Amniotic epithelial cell (primary cell): Measurements from ENCODE around the gene SASH3.
A peak's percentile ranks its signal among the peaks of the same experiment; 100 is the strongest.

Experiments
- DNase-seq: peaks from one replicate; pipeline ENCODE4 v3.0.0-alpha.2; 2010; ENCODE audit warnings: low read depth

The SASH3 gene

DNA sequence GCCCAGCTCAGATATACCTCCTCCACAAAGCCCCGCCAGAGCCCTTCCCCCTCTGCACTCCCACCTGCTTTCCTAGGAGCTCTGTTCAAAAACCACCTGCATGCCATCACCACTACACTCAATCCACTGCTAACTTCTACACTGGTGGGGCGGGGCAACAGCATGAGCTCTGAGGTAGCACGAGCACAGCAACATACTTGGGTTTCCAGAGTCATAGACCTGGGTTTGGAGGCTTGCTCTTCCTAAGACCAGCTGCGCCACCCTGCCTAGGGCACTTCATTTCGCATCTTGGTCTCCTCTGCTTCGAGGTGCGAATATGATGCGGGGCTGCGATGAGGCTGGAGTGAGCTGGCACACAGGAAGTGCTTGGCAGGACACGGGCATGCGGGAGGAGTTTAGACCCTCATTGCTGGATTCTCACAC lies 3.6 kb downstream of the SASH3 start:
- no peak for DNase-seq

DNA sequence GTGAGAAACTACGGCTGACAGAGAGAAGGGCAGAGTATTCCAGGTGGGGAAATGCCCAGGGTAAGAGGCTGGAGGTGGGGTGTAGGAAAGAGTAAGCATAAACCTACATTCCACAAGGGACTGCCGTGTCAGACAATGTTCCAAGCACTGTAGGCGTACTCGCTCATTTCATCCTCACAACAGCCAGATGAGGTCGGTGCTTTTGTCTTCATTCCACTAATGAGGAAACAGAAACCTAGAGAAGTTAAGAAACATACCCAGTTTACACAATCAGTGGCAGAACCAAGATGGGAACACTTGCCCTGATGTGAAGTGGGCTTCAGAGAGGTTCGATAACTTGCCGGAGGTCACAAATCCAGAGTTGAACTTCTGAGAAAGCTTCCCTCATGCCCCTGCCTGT lies 4.6 kb downstream of the SASH3 start:
- no peak for DNase-seq

- no peak for DNase-seq
These were observed 5.6 kb downstream of the SASH3 start for GRCh38 chrX:129785160-129785947.

DNA sequence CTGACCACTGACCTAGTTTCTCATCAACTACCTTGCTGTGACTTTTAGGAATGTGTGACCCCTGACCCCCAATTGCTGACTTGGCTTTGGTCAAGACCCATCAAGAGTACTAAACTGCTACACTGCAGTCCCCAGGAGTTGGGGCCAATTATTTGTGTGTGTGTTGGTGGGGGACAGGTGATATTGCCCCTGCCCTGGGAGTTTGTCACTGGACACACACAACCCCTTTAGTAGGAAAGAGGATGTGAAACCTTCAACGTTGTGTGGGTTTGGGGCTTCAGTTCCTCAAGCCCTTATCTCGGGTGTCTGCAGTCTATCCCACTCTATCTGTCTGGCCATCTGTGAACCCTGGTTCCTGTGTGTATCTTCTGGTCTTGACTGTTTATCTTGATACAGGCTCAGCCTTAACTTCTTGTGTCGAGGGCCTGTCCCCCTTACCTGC lies 6.5 kb downstream of the SASH3 start:
- DNase-seq = no peak

DNA sequence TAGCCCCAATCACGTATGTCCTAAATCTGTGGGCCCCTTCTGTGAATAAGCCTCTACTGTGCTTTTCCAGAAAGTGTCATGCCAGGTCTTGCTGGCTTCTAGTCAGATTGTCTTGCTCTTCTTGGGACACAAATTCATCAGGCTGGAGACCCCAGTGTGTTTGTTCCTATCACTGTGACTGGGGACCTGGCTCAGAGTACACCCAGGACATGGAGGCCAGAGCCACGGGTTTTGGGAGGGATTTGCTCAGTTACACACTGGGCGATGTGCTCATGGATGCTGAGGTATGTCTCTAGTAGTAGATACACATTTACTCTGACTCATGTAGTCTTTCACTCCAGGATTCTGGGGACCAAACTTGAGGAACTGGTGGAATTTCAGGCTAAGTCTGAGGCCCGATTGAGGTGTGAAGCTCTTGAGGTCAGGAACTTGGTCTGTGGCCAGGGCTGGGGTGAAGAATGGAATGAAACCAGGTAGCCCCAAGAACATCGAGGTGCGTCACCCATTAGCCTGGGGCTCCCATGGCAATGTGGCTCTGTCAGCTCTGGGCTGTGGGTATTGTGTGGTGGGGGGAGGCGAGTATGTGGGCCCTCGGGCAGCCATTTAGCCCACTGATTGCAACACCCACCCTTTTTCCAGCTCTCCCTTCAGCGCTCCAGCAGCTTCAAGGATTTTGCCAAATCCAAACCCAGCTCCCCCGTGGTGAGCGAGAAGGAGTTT lies 7.7 kb downstream of the SASH3 start:
- DNase-seq = no peak

DNA sequence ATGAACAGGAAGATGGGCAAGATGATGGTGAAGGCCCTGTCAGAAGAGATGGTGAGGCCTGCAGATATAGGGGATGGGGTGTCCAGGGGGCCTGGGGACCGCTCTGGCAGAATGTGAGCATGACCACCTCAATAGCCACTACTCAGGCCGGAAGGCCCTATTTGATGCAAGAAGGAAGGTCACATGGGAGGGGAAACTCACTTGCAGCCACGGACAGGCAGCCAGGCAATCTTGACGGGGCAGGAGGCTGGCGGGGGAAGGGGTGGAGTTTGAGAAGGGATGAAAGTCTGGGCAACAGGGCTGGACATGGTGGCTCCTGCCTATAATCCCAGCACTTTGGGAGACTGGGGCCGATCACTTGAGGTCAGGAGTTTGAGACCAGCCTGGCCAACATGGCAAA lies 8.8 kb downstream of the SASH3 start:
- DNase-seq = no peak

DNA sequence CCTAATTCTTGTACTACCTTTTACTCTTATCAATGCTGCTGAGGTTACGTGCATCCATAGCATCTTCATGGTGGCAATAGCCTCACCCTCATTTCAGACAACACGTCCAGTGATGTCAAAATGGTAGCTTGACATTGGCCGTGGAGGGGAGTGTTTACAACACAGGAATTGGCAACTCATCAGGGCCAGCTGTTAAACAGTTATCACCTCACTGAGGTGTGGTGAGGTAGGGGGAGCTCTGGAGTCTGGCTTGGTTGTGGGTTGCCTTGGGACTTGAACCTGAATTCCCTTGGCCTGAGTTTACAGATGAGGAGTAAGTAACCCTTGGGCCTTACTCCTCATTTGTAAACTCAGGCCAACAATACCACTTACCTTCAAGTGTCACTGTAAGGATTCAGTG lies 10.4 kb downstream of the SASH3 start:
- no peak for DNase-seq

DNA sequence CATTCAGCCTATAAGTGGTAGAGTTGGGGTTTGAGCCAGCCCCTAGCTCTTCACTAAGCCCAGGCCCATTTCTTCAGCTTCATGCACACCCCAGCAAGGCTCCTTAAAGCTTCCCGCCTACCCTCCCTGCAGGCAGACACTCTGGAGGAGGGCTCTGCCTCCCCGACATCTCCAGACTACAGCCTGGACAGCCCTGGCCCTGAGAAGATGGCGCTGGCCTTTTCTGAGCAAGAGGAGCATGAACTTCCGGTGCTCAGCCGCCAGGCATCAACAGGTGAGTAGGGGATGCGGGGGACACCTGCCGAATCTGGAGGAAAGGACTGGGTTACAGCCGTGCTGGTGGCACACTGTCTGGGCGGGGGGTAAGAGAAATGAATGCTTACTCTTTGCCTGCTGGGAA lies 11.1 kb downstream of the SASH3 start:
- DNase-seq = no peak

- no peak for DNase-seq
These were observed 11.6 kb downstream of the SASH3 start for GRCh38 chrX:129791336-129791735.

- no peak for DNase-seq
These were observed 12.3 kb downstream of the SASH3 start for GRCh38 chrX:129791961-129792570.

- DNase-seq = no peak
These were observed 13.0 kb downstream of the SASH3 start for GRCh38 chrX:129792586-129793291.

DNA sequence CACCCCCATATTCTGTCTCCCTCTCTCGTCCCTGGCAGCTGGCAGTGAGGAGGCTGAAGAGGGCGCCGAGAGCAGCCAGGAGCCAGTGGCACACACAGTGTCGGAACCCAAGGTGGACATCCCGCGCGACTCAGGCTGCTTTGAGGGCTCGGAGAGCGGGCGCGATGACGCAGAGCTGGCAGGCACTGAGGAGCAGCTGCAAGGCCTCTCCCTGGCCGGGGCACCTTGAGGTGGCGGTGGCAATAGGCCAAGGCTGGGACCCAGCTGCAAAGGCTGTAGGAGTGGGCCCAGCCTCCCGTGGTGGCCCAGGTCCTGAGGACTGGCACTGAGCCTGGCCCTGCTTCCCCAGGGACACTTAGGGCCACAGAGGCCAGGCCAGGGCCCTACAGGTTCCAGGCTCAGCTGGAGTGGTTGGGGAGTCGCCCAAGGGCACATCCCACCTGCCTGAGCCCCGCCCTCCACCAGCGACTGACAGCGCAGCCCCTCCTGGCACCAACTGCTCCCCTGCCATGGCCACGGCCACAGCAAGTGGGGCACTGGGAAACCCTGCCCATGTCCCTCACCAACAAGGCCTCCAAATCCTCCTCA lies 13.9 kb downstream of the SASH3 start:
- no peak for DNase-seq

- no peak for DNase-seq
These were observed 15.8 kb downstream of the SASH3 start for GRCh38 chrX:129795584-129795983.

DNA sequence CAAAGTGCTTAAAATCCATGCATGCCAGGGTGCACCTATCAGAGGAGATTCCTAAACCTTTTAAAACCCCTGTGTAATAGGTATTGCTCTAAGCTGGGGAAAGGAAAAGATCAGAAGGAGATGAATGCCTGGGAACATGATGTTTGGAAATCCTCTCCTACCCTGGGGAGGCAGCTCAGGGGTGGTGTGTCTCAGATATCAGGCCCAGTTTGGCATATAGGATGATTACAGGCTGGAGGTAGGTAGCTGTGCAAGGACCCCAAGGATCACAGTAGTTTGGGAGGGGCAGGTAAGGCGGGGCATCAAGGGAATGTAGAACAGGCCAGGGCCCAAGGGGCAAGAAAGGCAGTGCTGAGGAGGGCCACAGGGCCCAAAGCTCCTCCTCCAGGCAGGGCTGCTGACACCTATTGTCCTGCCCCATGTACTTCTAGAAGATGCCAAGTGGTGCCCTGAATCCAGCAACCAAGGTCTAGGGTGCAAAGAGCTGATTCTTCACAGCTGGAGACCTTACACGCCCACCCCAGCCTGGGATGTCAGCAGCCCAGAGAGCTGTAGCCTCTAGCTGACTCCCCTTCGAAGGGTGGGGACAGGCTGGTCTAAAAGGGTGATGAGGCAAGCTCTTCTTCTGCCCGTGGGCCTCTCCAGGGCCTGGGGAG lies 17.6 kb downstream of the SASH3 start:
- no peak for DNase-seq

DNA sequence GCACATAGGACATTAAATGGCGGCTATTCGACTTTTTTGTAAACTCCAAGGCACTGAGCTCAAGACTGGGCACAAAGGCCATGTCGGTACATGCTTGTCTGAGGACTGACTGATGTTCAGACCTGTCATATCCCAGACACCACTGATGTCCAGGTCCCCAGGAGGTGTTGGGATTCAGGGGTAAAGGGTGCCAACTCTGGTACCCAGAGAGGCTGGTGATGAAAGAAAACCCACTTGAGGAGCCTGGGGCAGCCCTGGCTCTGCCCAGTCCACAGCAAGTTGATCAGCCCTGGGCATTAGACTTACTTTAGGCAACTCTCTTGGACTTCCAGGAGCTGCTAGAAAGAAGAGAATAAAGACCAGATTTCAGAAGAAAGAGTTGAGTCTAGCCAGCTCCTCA lies 18.7 kb downstream of the SASH3 start:
- no peak for DNase-seq

DNA sequence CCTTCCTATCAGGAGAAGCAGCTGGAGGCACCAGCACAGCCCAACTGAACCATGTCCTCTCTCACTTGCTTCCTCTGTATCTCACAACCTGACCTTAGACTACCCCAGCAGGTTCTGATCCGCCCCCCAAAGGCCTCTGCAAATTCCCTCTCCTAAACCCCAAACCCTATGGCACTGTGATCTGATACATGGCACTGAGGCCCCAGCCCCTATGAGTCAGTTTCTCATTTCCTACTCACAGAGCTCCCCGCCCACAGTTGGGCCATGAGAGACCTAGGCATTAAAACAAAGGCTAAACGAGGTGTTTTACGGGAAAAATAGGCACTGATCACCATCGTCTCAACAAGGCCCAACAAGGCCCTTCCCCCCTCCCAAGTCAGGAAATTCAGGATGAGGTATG lies 19.1 kb downstream of the SASH3 start:
- DNase-seq = no peak

GRCh38 chrX:129800186-129800585 lies 20.4 kb downstream of the SASH3 start:
- DNase-seq = no peak

GRCh38 chrX:129802863-129803262 lies 23.1 kb downstream of the SASH3 start:
- no peak for DNase-seq

DNA sequence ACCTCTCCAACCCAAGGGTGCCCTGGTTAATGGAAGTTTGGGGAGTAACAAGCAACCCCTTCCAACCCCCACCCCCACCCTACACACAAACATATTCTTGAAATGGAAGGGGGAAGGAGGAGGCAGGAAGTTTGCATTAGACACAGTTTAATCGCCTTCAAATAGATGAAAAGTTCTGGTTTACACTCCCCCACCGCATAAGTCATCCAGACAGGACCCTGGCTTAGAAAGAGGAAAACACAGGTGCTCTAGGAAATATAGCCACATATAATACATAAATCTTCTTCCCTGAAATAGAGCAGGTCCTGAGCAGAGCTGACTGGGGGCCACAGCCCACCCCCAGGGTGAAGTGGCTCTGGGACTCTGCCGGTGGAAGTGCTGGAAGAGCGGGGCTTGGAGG lies 25.1 kb downstream of the SASH3 start:
- DNase-seq = no peak

- DNase-seq = peak; percentile 68
These were observed 28.5 kb downstream of the SASH3 start for GRCh38 chrX:129808158-129808828.
